Measurements from ENCODE around the gene MGA. TPM values are rescaled to one million over a fixed set of nuclear protein-coding genes. Genes with fewer than 3 reads are reported as not detected.

The MGA gene
- total RNA-seq, 4 donors from 2014 or later = 29.7 to 53.8 (median 31.7) TPM

GRCh38 chr15:41633609-41634008, 26.6 kb upstream of the MGA start:
- Histone ChIP-seq H3K4me1 (no peaks in the 10 kb centered on the region), H3K9me3 (no peaks in the 10 kb centered on the region), H3K36me3 (no peaks in the 10 kb centered on the region), H3K27ac (no peak overlapping the region), H3K27me3 (no peaks in the 10 kb centered on the region), H3K4me3 (no peak overlapping the region)
- WGBS, 2 donors = 76 to 82% methylated on average over 4 of the region's 4 CpGs
- no peak for TF ChIP-seq POLR2A (IDR thresholded peaks at IDR 0.05)
- TF ChIP-seq, protein P1, sequence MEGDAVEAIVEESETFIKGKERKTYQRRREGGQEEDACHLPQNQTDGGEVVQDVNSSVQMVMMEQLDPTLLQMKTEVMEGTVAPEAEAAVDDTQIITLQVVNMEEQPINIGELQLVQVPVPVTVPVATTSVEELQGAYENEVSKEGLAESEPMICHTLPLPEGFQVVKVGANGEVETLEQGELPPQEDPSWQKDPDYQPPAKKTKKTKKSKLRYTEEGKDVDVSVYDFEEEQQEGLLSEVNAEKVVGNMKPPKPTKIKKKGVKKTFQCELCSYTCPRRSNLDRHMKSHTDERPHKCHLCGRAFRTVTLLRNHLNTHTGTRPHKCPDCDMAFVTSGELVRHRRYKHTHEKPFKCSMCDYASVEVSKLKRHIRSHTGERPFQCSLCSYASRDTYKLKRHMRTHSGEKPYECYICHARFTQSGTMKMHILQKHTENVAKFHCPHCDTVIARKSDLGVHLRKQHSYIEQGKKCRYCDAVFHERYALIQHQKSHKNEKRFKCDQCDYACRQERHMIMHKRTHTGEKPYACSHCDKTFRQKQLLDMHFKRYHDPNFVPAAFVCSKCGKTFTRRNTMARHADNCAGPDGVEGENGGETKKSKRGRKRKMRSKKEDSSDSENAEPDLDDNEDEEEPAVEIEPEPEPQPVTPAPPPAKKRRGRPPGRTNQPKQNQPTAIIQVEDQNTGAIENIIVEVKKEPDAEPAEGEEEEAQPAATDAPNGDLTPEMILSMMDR (IDR thresholded peaks at IDR 0.05) = no peak
- TF ChIP-seq EP300 (IDR thresholded peaks at IDR 0.05) = no peak
- DNase-seq (ENCODE audit: low spot score in 2 of 2) = no peak

- 44 to 57% methylated on average over 1 of the region's 1 CpG for WGBS, 2 donors
These were observed 26.1 kb upstream of the MGA start for GRCh38 chr15:41634072-41634626.

GRCh38 chr15:41637086-41637485, 23.1 kb upstream of the MGA start:
- Histone ChIP-seq H3K36me3 (no peaks in the 10 kb centered on the region), H3K4me1 (no peaks in the 10 kb centered on the region), H3K27ac (no peak overlapping the region), H3K9me3 (no peaks in the 10 kb centered on the region), H3K27me3 (no peaks in the 10 kb centered on the region), H3K4me3 (no peak overlapping the region)
- WGBS, 2 donors = 78 to 85% methylated on average over 2 of the region's 2 CpGs
- DNase-seq (ENCODE audit: low spot score in 2 of 2) = no peak
- no peak for TF ChIP-seq POLR2A (IDR thresholded peaks at IDR 0.05)
- TF ChIP-seq, protein P1 (IDR thresholded peaks at IDR 0.05) = no peak
- no peak for TF ChIP-seq EP300 (IDR thresholded peaks at IDR 0.05)

More at GRCh38 chr15:41634072-41634626, 26.1 kb upstream of the MGA start:
- Histone ChIP-seq H3K36me3 (no peaks in the 10 kb centered on the region), H3K4me1 (no peaks in the 10 kb centered on the region), H3K27me3 (no peaks in the 10 kb centered on the region), H3K27ac (no peak overlapping the region), H3K9me3 (no peaks in the 10 kb centered on the region), H3K4me3 (no peak overlapping the region)
- TF ChIP-seq, protein P1 (IDR thresholded peaks at IDR 0.05) = no peak
- TF ChIP-seq EP300 (IDR thresholded peaks at IDR 0.05) (no peak), POLR2A (IDR thresholded peaks at IDR 0.05) (no peak)
- no peak for DNase-seq (ENCODE audit: low spot score in 2 of 2)

- 96 to 98% methylated on average over 1 of the region's 1 CpG for WGBS, 2 donors
- no peak for TF ChIP-seq POLR2A (IDR thresholded peaks at IDR 0.05)
- TF ChIP-seq, protein P1 (IDR thresholded peaks at IDR 0.05) = no peak
- TF ChIP-seq EP300 (IDR thresholded peaks at IDR 0.05) = no peak
These were observed 19.2 kb upstream of the MGA start for GRCh38 chr15:41640985-41641384.

DNA sequence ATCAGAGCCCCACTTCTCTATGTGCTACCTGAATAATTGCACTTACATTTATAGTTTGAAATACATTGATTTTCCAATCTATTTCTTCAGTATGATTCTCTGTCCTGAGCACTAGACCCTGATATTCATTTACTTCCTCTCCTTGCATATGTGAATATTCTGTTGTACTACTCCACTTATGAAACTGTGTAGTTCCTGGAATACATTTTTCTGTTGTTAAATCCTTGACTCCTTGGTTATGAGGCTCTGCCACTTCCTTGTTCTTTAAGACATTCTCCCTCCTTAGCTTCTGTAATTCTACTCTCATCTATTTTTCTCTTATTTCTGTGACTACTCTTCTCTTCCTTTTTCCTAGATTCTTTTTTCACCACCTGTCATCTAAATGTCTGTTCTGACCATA, 12.9 kb upstream of the MGA start:
- no peak for TF ChIP-seq POLR2A (IDR thresholded peaks at IDR 0.05)
- TF ChIP-seq, protein P1 (IDR thresholded peaks at IDR 0.05) = no peak
- TF ChIP-seq EP300 (IDR thresholded peaks at IDR 0.05) = no peak
- H3K9me3 ChIP-seq = no peaks in the 10 kb centered on the region
- H3K27ac ChIP-seq = no peak overlapping the region
- no peaks in the 10 kb centered on the region for H3K27me3 ChIP-seq
- no peaks in the 10 kb centered on the region for H3K4me1 ChIP-seq
- no peak overlapping the region for H3K4me3 ChIP-seq
- no peak for DNase-seq (ENCODE audit: low spot score in 2 of 2)
- H3K36me3 ChIP-seq = no peaks in the 10 kb centered on the region

More at GRCh38 chr15:41640985-41641384, 19.2 kb upstream of the MGA start:
- Histone ChIP-seq H3K9me3 (no peaks in the 10 kb centered on the region), H3K27me3 (no peaks in the 10 kb centered on the region), H3K4me3 (no peak overlapping the region), H3K27ac (no peak overlapping the region), H3K4me1 (no peaks in the 10 kb centered on the region), H3K36me3 (no peaks in the 10 kb centered on the region)
- DNase-seq (ENCODE audit: low spot score in 2 of 2) = no peak

Measured in tibial nerve (tissue), 4 donors.